Liver (tissue), 9 donors: Measurements from ENCODE around the gene TTC23. TPM values are rescaled to one million over a fixed set of nuclear protein-coding genes. Genes with fewer than 3 reads are reported as not detected.

Source experiments
- DNase-seq: peaks from one replicate; pipeline ENCODE4 v3.0.0-alpha.2; 2017; ENCODE audit warnings: low spot score
- H3K27ac ChIP-seq, 2 donors: one replicate each; pipeline ENCODE4 v1.7.0; 2013; ENCODE audit warnings: inconsistent platforms in 2 of 2, low read length in 2 of 2, control low read depth in 1 of 2, low read depth in 1 of 2, mild to moderate bottlenecking in 1 of 2
- H3K27me3 ChIP-seq, 4 donors: one replicate each; pipeline versions ENCODE4 v1.6.1 to v1.7.0; 2013; ENCODE audit warnings: low read length in 3 of 4, inconsistent platforms in 1 of 4, mild to moderate bottlenecking in 1 of 4, moderate library complexity in 1 of 4; ENCODE audit not compliant: control insufficient read depth in 4 of 4, insufficient read depth in 4 of 4
- H3K36me3 ChIP-seq, 4 donors: one replicate each; pipeline versions ENCODE4 v1.6.1 to v1.7.0; 2013; ENCODE audit warnings: low read length in 3 of 4, mild to moderate bottlenecking in 3 of 4, low read depth in 1 of 4, moderate library complexity in 1 of 4; ENCODE audit not compliant: control insufficient read depth in 4 of 4, insufficient read depth in 3 of 4
- H3K4me1 ChIP-seq, 4 donors: one replicate each; pipeline versions ENCODE4 v1.6.1 to v1.7.0; 2013; ENCODE audit warnings: low read length in 3 of 4, mild to moderate bottlenecking in 3 of 4, moderate library complexity in 1 of 4; ENCODE audit not compliant: control insufficient read depth in 4 of 4, insufficient read depth in 4 of 4
- H3K4me3 ChIP-seq, 3 donors: one replicate each; pipeline versions ENCODE4 v1.6.1 to v1.7.0; 2013; ENCODE audit warnings: low read length in 3 of 3, control low read depth in 1 of 3, low read depth in 1 of 3, mild to moderate bottlenecking in 1 of 3
- H3K9ac ChIP-seq, 2 donors: one replicate each; pipeline ENCODE4 v1.7.0; 2013; ENCODE audit warnings: low read length in 2 of 2, mild to moderate bottlenecking in 2 of 2, moderate library complexity in 2 of 2, control low read depth in 1 of 2, low read depth in 1 of 2
- H3K9me3 ChIP-seq, 4 donors: one replicate each; pipeline versions ENCODE4 v1.6.1 to v1.7.0; 2013; ENCODE audit warnings: low read length in 3 of 4; ENCODE audit not compliant: control insufficient read depth in 4 of 4
- EGR1 ChIP-seq, 2 donors: IDR thresholded peaks; 2 replicates each; pipeline ENCODE4 v1.6.1; 2016 to 2018; ENCODE audit warnings: antibody characterized with exemption in 2 of 2, low read depth in 2 of 2
- FOXA2 ChIP-seq: IDR thresholded peaks from 2 replicates; pipeline ENCODE4 v1.6.1; 2016; ENCODE audit warnings: antibody characterized with exemption
- GABPA ChIP-seq, 2 donors: IDR thresholded peaks in 1 of 2; conservative IDR thresholded peaks in 1 of 2; 2 replicates each; pipeline ENCODE4 v1.6.1; 2016; ENCODE audit warnings: antibody characterized with exemption in 2 of 2, mild to moderate bottlenecking in 1 of 2, moderate library complexity in 1 of 2
- HNF4A ChIP-seq, 2 donors: conservative IDR thresholded peaks; 2 replicates each; pipeline ENCODE4 v1.6.1; 2016; ENCODE audit warnings: antibody characterized with exemption in 2 of 2, mild to moderate bottlenecking in 2 of 2
- HNF4G ChIP-seq: IDR thresholded peaks from 2 replicates; pipeline ENCODE4 v1.6.1; 2016; ENCODE audit warnings: antibody characterized with exemption
- JUND ChIP-seq, 2 donors: IDR thresholded peaks; 2 replicates each; pipeline ENCODE4 v1.6.1; 2016; ENCODE audit warnings: antibody characterized with exemption in 2 of 2
- NR2F2 ChIP-seq: IDR thresholded peaks from 2 replicates; pipeline ENCODE4 v1.6.1; 2016; ENCODE audit warnings: antibody characterized with exemption
- RAD21 ChIP-seq, 2 donors: IDR thresholded peaks; 2 replicates each; pipeline ENCODE4 v1.6.1; 2016; ENCODE audit warnings: antibody characterized with exemption in 2 of 2, mild to moderate bottlenecking in 2 of 2
- RXRA ChIP-seq, 2 donors: IDR thresholded peaks; 2 replicates each; pipeline ENCODE4 v1.6.1; 2017 to 2018; ENCODE audit warnings: antibody characterized with exemption in 2 of 2, mild to moderate bottlenecking in 1 of 2
- TAF1 ChIP-seq: conservative IDR thresholded peaks from 2 replicates; pipeline ENCODE4 v1.6.1; 2016; ENCODE audit warnings: antibody characterized with exemption, mild to moderate bottlenecking
- YY1 ChIP-seq: IDR thresholded peaks from 2 replicates; pipeline ENCODE4 v1.6.1; 2016; ENCODE audit warnings: antibody characterized with exemption, mild to moderate bottlenecking
- WGBS: extraction: QIAGEN DNeasy Blood & Tissue Kit; methylation state at CpG from one replicate; pipeline ENCODE4 v1.1.7; 2013; 5-methylcytosine and 5-hydroxymethylcytosine counted together
- polyA plus RNA-seq, 2 donors: library from polyadenylated mRNA; stranded (reverse) in 1 of 2; unstranded in 1 of 2; fragments of 200-250 nt in 1 of 2; fragments of >200 nt in 1 of 2; fragmentation: Nextera tagmentation in 1 of 2; extraction: Ambion mirVana in 1 of 2; gene quantifications; one replicate each; pipeline versions ENCODE4 v1.2.1 to v1.2.3, GENCODE V29; 2013 to 2015
- total RNA-seq, 2 donors: library from RNA; depleted of rRNA; stranded (reverse); fragments of >200 nt; gene quantifications; one replicate each; pipeline ENCODE4 v1.2.3, GENCODE V29; 2014
- TF ChIP-seq, protein P1 (sequence below): IDR thresholded peaks from 2 replicates; pipeline ENCODE4 v1.6.1; 2016; ENCODE audit warnings: antibody characterized with exemption
- TF ChIP-seq, protein P2 (sequence below): IDR thresholded peaks from 2 replicates; pipeline ENCODE4 v1.6.1; 2016; ENCODE audit warnings: antibody characterized with exemption
- TF ChIP-seq, protein P3 (sequence below): IDR thresholded peaks from 2 replicates; pipeline ENCODE4 v1.6.1; 2016; ENCODE audit warnings: antibody characterized with exemption
- TF ChIP-seq, protein P4 (sequence below): fragments of 150-350 bp; IDR thresholded peaks from 2 replicates; pipeline ENCODE4 v1.5.1; 2017; ENCODE audit warnings: improper control_type of control experiment, low read depth, low read length; ENCODE audit not compliant: missing input control
- donor health status: healthy.
- donor health status: healthy.
- donor health status: healthy.
- donor health status: healthy.
- donor health status: healthy.

Gene TTC23
- total and polyA plus RNA-seq, 4 donors: 3.7 to 12.3 (median 7.2) TPM

DNA sequence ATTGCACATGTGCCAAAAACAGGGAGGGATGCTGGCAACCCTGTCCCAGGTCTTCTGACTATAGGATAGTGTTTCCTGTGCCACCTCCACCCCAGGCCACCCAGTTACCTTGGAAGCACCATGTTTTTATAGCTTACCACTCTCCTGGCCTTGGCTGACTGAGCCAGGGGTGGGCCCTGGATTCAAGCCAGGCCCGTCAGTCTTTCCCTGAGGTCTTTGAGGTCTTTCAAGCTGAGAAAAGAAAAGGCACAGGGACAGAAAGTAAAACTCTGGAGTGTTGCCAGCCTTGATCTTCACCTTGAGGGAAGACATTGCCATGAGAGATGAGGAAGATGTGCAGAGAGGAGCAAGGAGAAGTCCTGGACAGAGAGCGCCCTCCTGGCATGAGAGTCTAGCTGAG, 98.2 kb downstream of the TTC23 start:
- H3K9me3 ChIP-seq: no peaks in the 10 kb centered on the region
- no peak overlapping the region for H3K9ac ChIP-seq
- 85% methylated on average over 2 of the region's 2 CpGs for WGBS
- H3K4me3 ChIP-seq: no peak overlapping the region
- H3K27me3 ChIP-seq: no peaks in the 10 kb centered on the region
- no peak for DNase-seq
- H3K4me1 ChIP-seq: peaks cover 0 to 23% (median 11%) of the 10 kb centered on the region in 4 donors
- no peak overlapping the region for H3K27ac ChIP-seq
- TF ChIP-seq YY1 (no peak), HNF4G (no peak)
- peaks cover 0 to 3% (median 0%) of the 10 kb centered on the region in 4 donors for H3K36me3 ChIP-seq

DNA sequence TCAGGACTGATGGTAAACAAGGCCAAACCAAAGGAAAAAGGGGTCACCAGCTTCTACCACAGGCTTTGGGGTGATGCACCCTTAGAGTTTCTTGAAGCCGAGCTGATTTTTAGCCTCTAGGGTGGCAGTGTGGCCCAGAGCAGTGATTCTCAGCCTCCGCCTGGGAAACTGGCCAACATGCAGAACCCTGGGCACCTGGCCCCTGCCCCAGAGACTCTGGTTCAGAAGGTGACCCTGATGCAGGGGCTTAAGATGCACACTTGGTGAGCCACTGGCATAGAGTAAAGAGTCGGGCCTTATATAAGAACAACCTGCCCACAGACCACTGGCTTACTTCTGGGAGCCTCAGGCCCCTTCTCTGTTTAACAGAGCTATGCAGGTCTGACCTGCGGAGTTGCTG, 100.0 kb downstream of the TTC23 start:
- no peak for DNase-seq
- Histone ChIP-seq H3K27me3 (no peaks in the 10 kb centered on the region), H3K9ac (no peak overlapping the region), H3K27ac (no peak overlapping the region), H3K9me3 (no peaks in the 10 kb centered on the region), H3K4me3 (no peak overlapping the region), H3K4me1 (peaks cover 0 to 17% (median 9%) of the 10 kb centered on the region in 4 donors), H3K36me3 (peaks cover 0 to 3% (median 0%) of the 10 kb centered on the region in 4 donors)
- WGBS: 97% methylated on average over 4 of the region's 4 CpGs
- no peak for TF ChIP-seq RXRA (IDR thresholded peaks at IDR 0.05)
- no peak for TF ChIP-seq JUND (IDR thresholded peaks at IDR 0.05)
- TF ChIP-seq, protein P1, sequence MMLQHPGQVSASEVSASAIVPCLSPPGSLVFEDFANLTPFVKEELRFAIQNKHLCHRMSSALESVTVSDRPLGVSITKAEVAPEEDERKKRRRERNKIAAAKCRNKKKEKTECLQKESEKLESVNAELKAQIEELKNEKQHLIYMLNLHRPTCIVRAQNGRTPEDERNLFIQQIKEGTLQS: no peak
- no peak for TF ChIP-seq NR2F2
- TF ChIP-seq YY1: no peak
- TF ChIP-seq, protein P2, sequence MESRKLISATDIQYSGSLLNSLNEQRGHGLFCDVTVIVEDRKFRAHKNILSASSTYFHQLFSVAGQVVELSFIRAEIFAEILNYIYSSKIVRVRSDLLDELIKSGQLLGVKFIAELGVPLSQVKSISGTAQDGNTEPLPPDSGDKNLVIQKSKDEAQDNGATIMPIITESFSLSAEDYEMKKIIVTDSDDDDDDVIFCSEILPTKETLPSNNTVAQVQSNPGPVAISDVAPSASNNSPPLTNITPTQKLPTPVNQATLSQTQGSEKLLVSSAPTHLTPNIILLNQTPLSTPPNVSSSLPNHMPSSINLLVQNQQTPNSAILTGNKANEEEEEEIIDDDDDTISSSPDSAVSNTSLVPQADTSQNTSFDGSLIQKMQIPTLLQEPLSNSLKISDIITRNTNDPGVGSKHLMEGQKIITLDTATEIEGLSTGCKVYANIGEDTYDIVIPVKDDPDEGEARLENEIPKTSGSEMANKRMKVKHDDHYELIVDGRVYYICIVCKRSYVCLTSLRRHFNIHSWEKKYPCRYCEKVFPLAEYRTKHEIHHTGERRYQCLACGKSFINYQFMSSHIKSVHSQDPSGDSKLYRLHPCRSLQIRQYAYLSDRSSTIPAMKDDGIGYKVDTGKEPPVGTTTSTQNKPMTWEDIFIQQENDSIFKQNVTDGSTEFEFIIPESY: no peak
- no peak for TF ChIP-seq GABPA (IDR thresholded peaks at IDR 0.05 in 1 of 2, conservative IDR thresholded peaks at IDR 0.05 in 1 of 2)
- TF ChIP-seq RAD21 (IDR thresholded peaks at IDR 0.05): no peak

DNA sequence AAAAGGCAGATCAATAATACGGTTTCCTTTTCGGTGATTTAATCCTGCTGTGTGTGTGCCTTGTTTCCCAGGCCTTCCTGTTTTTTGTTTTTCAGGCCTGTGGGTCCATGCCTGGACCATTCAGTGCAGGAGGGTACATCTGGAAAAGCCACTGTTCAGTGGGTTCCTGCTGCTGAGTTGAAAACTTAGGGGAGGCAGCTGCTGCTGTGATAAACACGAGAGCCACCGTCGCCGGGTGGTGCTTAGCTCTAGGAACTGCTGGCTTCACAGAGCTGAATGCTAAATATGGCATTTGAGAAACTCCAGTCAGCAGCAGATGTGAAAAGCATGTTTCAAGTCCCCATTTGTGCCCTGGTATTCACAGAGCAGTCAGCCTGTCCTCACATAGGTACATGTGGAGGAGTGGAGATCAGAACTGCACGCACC, 100.5 kb downstream of the TTC23 start:
- DNase-seq: no peak
- Histone ChIP-seq H3K4me1 (peaks cover 3 to 17% (median 8%) of the 10 kb centered on the region in 4 donors), H3K9ac (no peak overlapping the region), H3K9me3 (no peaks in the 10 kb centered on the region), H3K27me3 (no peaks in the 10 kb centered on the region), H3K27ac (no peak overlapping the region), H3K36me3 (peaks cover 0 to 3% (median 0%) of the 10 kb centered on the region in 4 donors), H3K4me3 (no peak overlapping the region)
- 88% methylated on average over 7 of the region's 7 CpGs for WGBS
- TF ChIP-seq JUND (IDR thresholded peaks at IDR 0.05) (no peak), EGR1 (IDR thresholded peaks at IDR 0.05; ENCODE audit: low read depth in 2 of 2) (no peak)

DNA sequence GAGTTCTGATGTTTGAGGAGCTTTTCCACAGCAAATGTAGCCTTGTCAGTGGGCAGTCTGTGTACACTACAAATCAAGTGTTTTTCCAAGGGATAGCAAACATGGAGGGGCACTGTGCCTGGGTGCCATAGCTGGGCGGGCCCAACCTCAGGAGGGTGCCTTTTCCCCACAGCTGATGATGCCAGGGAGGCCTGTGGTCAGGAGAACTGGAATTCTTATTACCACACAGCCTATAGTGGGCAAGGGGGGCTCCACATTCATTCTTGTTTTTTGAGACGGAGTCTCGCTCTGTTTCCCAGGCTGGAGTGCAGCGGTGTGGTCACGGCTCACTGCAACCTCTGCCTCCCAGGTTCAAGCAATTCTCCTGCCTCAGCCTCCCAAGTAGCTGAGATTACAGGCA, 102.7 kb downstream of the TTC23 start:
- Histone ChIP-seq H3K9me3 (no peaks in the 10 kb centered on the region), H3K4me1 (peaks cover 4 to 19% (median 14%) of the 10 kb centered on the region in 4 donors), H3K36me3 (peaks cover 0 to 3% (median 0%) of the 10 kb centered on the region in 4 donors), H3K27ac (no peak overlapping the region), H3K9ac (no peak overlapping the region), H3K27me3 (no peaks in the 10 kb centered on the region), H3K4me3 (no peak overlapping the region)
- WGBS: 89% methylated on average over 5 of the region's 5 CpGs
- TF ChIP-seq NR2F2 (no peak), RAD21 (IDR thresholded peaks at IDR 0.05) (no peak), HNF4G (no peak), HNF4A (conservative IDR thresholded peaks at IDR 0.05) (no peak), FOXA2 (no peak), JUND (IDR thresholded peaks at IDR 0.05) (no peak), RXRA (IDR thresholded peaks at IDR 0.05) (no peak), EGR1 (IDR thresholded peaks at IDR 0.05; ENCODE audit: low read depth in 2 of 2) (no peak), TAF1 (no peak)
- TF ChIP-seq, protein P2: no peak
- TF ChIP-seq, protein P3, sequence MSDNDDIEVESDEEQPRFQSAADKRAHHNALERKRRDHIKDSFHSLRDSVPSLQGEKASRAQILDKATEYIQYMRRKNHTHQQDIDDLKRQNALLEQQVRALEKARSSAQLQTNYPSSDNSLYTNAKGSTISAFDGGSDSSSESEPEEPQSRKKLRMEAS: no peak
- TF ChIP-seq, protein P1: no peak
- TF ChIP-seq, protein P4, sequence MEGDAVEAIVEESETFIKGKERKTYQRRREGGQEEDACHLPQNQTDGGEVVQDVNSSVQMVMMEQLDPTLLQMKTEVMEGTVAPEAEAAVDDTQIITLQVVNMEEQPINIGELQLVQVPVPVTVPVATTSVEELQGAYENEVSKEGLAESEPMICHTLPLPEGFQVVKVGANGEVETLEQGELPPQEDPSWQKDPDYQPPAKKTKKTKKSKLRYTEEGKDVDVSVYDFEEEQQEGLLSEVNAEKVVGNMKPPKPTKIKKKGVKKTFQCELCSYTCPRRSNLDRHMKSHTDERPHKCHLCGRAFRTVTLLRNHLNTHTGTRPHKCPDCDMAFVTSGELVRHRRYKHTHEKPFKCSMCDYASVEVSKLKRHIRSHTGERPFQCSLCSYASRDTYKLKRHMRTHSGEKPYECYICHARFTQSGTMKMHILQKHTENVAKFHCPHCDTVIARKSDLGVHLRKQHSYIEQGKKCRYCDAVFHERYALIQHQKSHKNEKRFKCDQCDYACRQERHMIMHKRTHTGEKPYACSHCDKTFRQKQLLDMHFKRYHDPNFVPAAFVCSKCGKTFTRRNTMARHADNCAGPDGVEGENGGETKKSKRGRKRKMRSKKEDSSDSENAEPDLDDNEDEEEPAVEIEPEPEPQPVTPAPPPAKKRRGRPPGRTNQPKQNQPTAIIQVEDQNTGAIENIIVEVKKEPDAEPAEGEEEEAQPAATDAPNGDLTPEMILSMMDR: no peak
- no peak for DNase-seq
